Neuronal stem cell (in vitro differentiated cells): ENCODE measurements around the gene NDN.

Experiments
- DNase-seq: peaks from one replicate; pipeline ENCODE4 v3.0.0-alpha.2; 2013; ENCODE audit warnings: low spot score
- H2AFZ ChIP-seq: one replicate; pipeline ENCODE4 v1.6.1; 2013; ENCODE audit warnings: mild to moderate bottlenecking, low read length, inconsistent platforms
- H2AK5ac ChIP-seq: 2 replicates; pipeline ENCODE4 v1.6.1; 2013; ENCODE audit warnings: low read depth, mild to moderate bottlenecking, inconsistent platforms, low read length, moderate library complexity, mixed read lengths
- H2BK120ac ChIP-seq: 2 replicates; pipeline ENCODE4 v1.6.1; 2013; ENCODE audit warnings: low read depth, mild to moderate bottlenecking, inconsistent platforms, low read length, moderate library complexity, mixed read lengths
- H2BK12ac ChIP-seq: one replicate; pipeline ENCODE4 v1.6.1; 2013; ENCODE audit warnings: low read length, inconsistent platforms
- H2BK15ac ChIP-seq: 2 replicates; pipeline ENCODE4 v1.6.1; 2013; ENCODE audit warnings: mild to moderate bottlenecking, low read length, inconsistent platforms, mixed read lengths
- H2BK5ac ChIP-seq: one replicate; pipeline ENCODE4 v1.6.1; 2013; ENCODE audit warnings: inconsistent platforms, mild to moderate bottlenecking, low read length, moderate library complexity
- H3K14ac ChIP-seq: one replicate; pipeline ENCODE4 v1.6.1; 2013; ENCODE audit warnings: low read length, inconsistent platforms
- H3K18ac ChIP-seq: 2 replicates; pipeline ENCODE4 v1.6.1; 2013; ENCODE audit warnings: low read length, inconsistent platforms
- H3K23ac ChIP-seq: 2 replicates; pipeline ENCODE4 v1.6.1; 2013; ENCODE audit warnings: low read depth, mild to moderate bottlenecking, mixed read lengths, low read length, inconsistent platforms; ENCODE audit not compliant: poor library complexity
- H3K27ac ChIP-seq: replicated peaks from 3 replicates; pipeline ENCODE4 v1.5.1; 2013; ENCODE audit warnings: low read length, inconsistent platforms
- H3K27me3 ChIP-seq, 3 experiments: 2 replicates each; pipeline ENCODE4 v1.6.1; 2013; ENCODE audit warnings: low read length in 3 of 3, mild to moderate bottlenecking in 2 of 3, inconsistent platforms in 1 of 3, low read depth in 1 of 3, mixed read lengths in 1 of 3, moderate library complexity in 1 of 3; ENCODE audit not compliant: control insufficient read depth in 3 of 3, insufficient read depth in 3 of 3
- H3K36me3 ChIP-seq, 2 donors: replicated peaks in 1 of 2; 2 replicates each; pipeline ENCODE4 v1.6.1; 2013; ENCODE audit warnings: low read length in 2 of 2; ENCODE audit not compliant: control insufficient read depth in 2 of 2, insufficient read depth in 2 of 2
- H3K4ac ChIP-seq: 2 replicates; pipeline ENCODE4 v1.6.1; 2013; ENCODE audit warnings: inconsistent platforms, mild to moderate bottlenecking, low read length, moderate library complexity
- H3K4me1 ChIP-seq, 2 donors: 1 replicate in 1 of 2; 2 replicates in 1 of 2; pipeline ENCODE4 v1.6.1; 2013; ENCODE audit warnings: low read length in 2 of 2, low read depth in 1 of 2; ENCODE audit not compliant: control insufficient read depth in 2 of 2, insufficient read depth in 1 of 2
- H3K4me2 ChIP-seq: one replicate; pipeline ENCODE4 v1.6.1; 2013; ENCODE audit warnings: mild to moderate bottlenecking, low read length, inconsistent platforms; ENCODE audit not compliant: insufficient read depth, poor library complexity, severe bottlenecking
- H3K4me3 ChIP-seq, 2 donors: 2 replicates each; pipeline ENCODE4 v1.5.1; 2013; ENCODE audit warnings: low read length in 2 of 2, mild to moderate bottlenecking in 2 of 2, inconsistent platforms in 1 of 2, moderate library complexity in 1 of 2
- H3K79me1 ChIP-seq: one replicate; pipeline ENCODE4 v1.6.1; 2013; ENCODE audit warnings: low read depth, mild to moderate bottlenecking, inconsistent platforms, low read length, moderate library complexity
- H3K9ac ChIP-seq: one replicate; pipeline ENCODE4 v1.6.1; 2013; ENCODE audit warnings: mild to moderate bottlenecking, low read depth, low read length, inconsistent platforms; ENCODE audit not compliant: poor library complexity
- H3K9me3 ChIP-seq, 2 donors: replicated peaks in 1 of 2; 2 replicates each; pipeline versions ENCODE3 to v1.6.1; 2013; ENCODE audit warnings: low read length in 2 of 2, mild to moderate bottlenecking in 2 of 2, inconsistent platforms in 1 of 2, low read depth in 1 of 2, mixed read lengths in 1 of 2, moderate library complexity in 1 of 2; ENCODE audit not compliant: control insufficient read depth in 2 of 2, insufficient read depth in 1 of 2
- H4K8ac ChIP-seq: one replicate; pipeline ENCODE4 v1.6.1; 2013; ENCODE audit warnings: low read depth, mild to moderate bottlenecking, inconsistent platforms, low read length, moderate library complexity
- H4K91ac ChIP-seq: one replicate; pipeline ENCODE4 v1.6.1; 2013; ENCODE audit warnings: low read length, low read depth, mild to moderate bottlenecking, inconsistent platforms; ENCODE audit not compliant: poor library complexity
- WGBS, 2 donors: extraction: QIAGEN DNeasy Blood & Tissue Kit; methylation state at CpG; one replicate each; pipeline ENCODE4 v1.1.7; 2013; ENCODE audit warnings: missing lambda C conversion rate in 2 of 2, mixed read lengths in 1 of 2; ENCODE audit not compliant: insufficient read length in 2 of 2, insufficient replicate concordance in 1 of 2; ENCODE audit errors: extremely low coverage in 2 of 2; 5-methylcytosine and 5-hydroxymethylcytosine counted together

Gene NDN

GRCh38 chr15:23646165-23647000 is 40.7 kb downstream of the NDN start:
- H3K4me1 ChIP-seq, result peaks cover 2 to 6% of the 10 kb centered on the region in 2 donors
- H3K36me3 ChIP-seq, result no peaks in the 10 kb centered on the region
- no peak overlapping the region for H2BK15ac ChIP-seq
- H3K4me2 ChIP-seq, result peak overlapping the region; percentile 54
- H3K27me3 ChIP-seq, result no peaks in the 10 kb centered on the region
- H3K14ac ChIP-seq, result no peak overlapping the region
- H3K23ac ChIP-seq, result no peak overlapping the region
- H2BK12ac ChIP-seq, result no peak overlapping the region
- no peaks in the 10 kb centered on the region for H3K79me1 ChIP-seq
- no peak overlapping the region for H2BK120ac ChIP-seq
- peaks cover 0 to 9% of the 10 kb centered on the region in 2 donors for H3K9me3 ChIP-seq
- no peak overlapping the region for H3K18ac ChIP-seq
- no peak overlapping the region for H2AK5ac ChIP-seq
- H4K91ac ChIP-seq, result no peak overlapping the region
- H3K9ac ChIP-seq, result no peak overlapping the region
- DNase-seq, result no peak
- peak overlapping the region; percentile 59 to 90 for H3K4me3 ChIP-seq
- H2BK5ac ChIP-seq, result no peak overlapping the region
- H3K4ac ChIP-seq, result no peak overlapping the region
- H4K8ac ChIP-seq, result no peak overlapping the region
- H3K27ac ChIP-seq, result no peak overlapping the region
- WGBS, 2 donors, result no CpG with 5 or more reads among the region's 51 CpGs
- H2AFZ ChIP-seq, result no peak overlapping the region

GRCh38 chr15:23645371-23646164 is 41.5 kb downstream of the NDN start:
- Histone ChIP-seq H3K9ac (no peak overlapping the region), H3K14ac (no peak overlapping the region), H3K36me3 (no peaks in the 10 kb centered on the region), H2BK120ac (no peak overlapping the region), H4K8ac (no peak overlapping the region), H2AK5ac (no peak overlapping the region), H2AFZ (no peak overlapping the region), H3K23ac (no peak overlapping the region), H3K27me3 (no peaks in the 10 kb centered on the region), H3K9me3 (peaks cover 0 to 9% of the 10 kb centered on the region in 2 donors), H3K18ac (no peak overlapping the region), H2BK12ac (no peak overlapping the region), H2BK15ac (no peak overlapping the region), H3K4me3 (no peak overlapping the region), H3K4ac (no peak overlapping the region), H4K91ac (no peak overlapping the region), H3K27ac (no peak overlapping the region), H3K4me2 (no peak overlapping the region), H2BK5ac (peak overlapping the region; percentile 30), H3K79me1 (no peaks in the 10 kb centered on the region), H3K4me1 (peaks cover 2 to 6% of the 10 kb centered on the region in 2 donors)
- DNase-seq, result no peak
- WGBS, 2 donors, result no CpG with 5 or more reads among the region's 40 CpGs

GRCh38 chr15:23644829-23645228 is 42.3 kb downstream of the NDN start:
- H3K4me2 ChIP-seq, result no peak overlapping the region
- no peak overlapping the region for H3K4ac ChIP-seq
- no peak overlapping the region for H4K91ac ChIP-seq
- H2BK120ac ChIP-seq, result no peak overlapping the region
- H2AK5ac ChIP-seq, result no peak overlapping the region
- no peaks in the 10 kb centered on the region for H3K79me1 ChIP-seq
- peaks cover 0 to 9% of the 10 kb centered on the region in 2 donors for H3K9me3 ChIP-seq
- no peak overlapping the region for H4K8ac ChIP-seq
- no peak overlapping the region for H3K4me3 ChIP-seq
- no peak overlapping the region for H2BK12ac ChIP-seq
- no peak overlapping the region for H3K9ac ChIP-seq
- peak overlapping the region; percentile 78 for H3K18ac ChIP-seq
- no peak overlapping the region for H2BK5ac ChIP-seq
- H2BK15ac ChIP-seq, result no peak overlapping the region
- H3K27ac ChIP-seq, result no peak overlapping the region
- H3K36me3 ChIP-seq, result no peaks in the 10 kb centered on the region
- DNase-seq, result no peak
- H3K4me1 ChIP-seq, result peaks cover 2 to 6% of the 10 kb centered on the region in 2 donors
- no peak overlapping the region for H2AFZ ChIP-seq
- H3K23ac ChIP-seq, result no peak overlapping the region
- no peak overlapping the region for H3K14ac ChIP-seq
- WGBS, 2 donors, result no CpG with 5 or more reads among the region's 13 CpGs
- no peaks in the 10 kb centered on the region for H3K27me3 ChIP-seq

GRCh38 chr15:23642413-23643044 is 44.6 kb downstream of the NDN start:
- Histone ChIP-seq H2BK15ac (no peak overlapping the region), H3K4me1 (peaks cover 0 to 3% of the 10 kb centered on the region in 2 donors), H3K14ac (no peak overlapping the region), H3K9ac (no peak overlapping the region), H3K23ac (no peak overlapping the region), H3K4me3 (no peak overlapping the region), H3K27me3 (no peaks in the 10 kb centered on the region), H3K9me3 (peaks cover 0 to 8% of the 10 kb centered on the region in 2 donors), H2AK5ac (no peak overlapping the region), H3K36me3 (no peaks in the 10 kb centered on the region), H3K4me2 (no peak overlapping the region), H3K4ac (no peak overlapping the region), H2BK120ac (no peak overlapping the region), H2BK12ac (no peak overlapping the region), H2AFZ (peak overlapping the region; percentile 66), H4K91ac (no peak overlapping the region), H4K8ac (no peak overlapping the region), H3K18ac (no peak overlapping the region), H2BK5ac (no peak overlapping the region), H3K79me1 (no peaks in the 10 kb centered on the region), H3K27ac (no peak overlapping the region)
- WGBS, 2 donors, result no CpG with 5 or more reads among the region's 13 CpGs
- DNase-seq, result peak; percentile 52
